Stimulated activated CD4-positive, alpha-beta T cell treated with anti-CD3 and anti-CD28 coated beads, Interleukin-1b, Interleukin-23, amount 100 ng/mL, for 24 hours (primary cell): ENCODE results near the gene ACADM.
A peak's percentile ranks its signal among the peaks of the same experiment; 100 is the strongest.
"Not testable (repeated sequence)": the region's sequence is repeated elsewhere in the genome, so short reads cannot be mapped to it uniquely, and the experiment has no call there.

Experiments used
- DNase-seq, 4 experiments: peaks; one replicate each; pipeline ENCODE4 v3.0.0-alpha.2; 2020; ENCODE audit warnings: low read depth in 4 of 4, low spot score in 1 of 4

ACADM gene

GRCh38 chr1:75724472-75725022, at the start of gene ACADM:
Gene ACADM (plus strand): TSS chr1:75724709. CDS start chr1:75724788, 79 bp downstream.
- peak; percentile 57 to 80 (median 72) for DNase-seq

GRCh38 chr1:75677443-75677842, 47.1 kb upstream of the ACADM start:
- DNase-seq, result no peak

GRCh38 chr1:75677964-75678363, 46.5 kb upstream of the ACADM start:
- DNase-seq, result not testable (repeated sequence)

DNA sequence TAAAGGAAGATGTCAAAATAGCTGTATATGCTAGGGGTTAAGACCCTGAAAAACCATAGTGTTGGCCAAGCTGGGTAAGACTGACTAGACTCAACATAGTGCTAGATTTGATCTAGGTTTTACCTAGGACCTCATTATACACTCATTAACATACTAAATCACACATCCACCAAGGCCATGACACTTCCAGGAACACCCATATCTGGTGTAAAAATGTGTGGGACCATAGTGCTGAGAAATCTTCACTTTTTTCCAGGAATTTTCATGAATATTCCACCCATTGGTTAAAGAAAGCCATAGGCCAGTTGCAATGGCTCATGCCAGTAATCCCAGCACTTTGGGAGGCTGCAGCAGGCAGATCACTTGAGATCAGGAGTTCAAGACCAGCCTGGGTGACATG, 34.0 kb upstream of the ACADM start:
- DNase-seq, result no peak

DNA sequence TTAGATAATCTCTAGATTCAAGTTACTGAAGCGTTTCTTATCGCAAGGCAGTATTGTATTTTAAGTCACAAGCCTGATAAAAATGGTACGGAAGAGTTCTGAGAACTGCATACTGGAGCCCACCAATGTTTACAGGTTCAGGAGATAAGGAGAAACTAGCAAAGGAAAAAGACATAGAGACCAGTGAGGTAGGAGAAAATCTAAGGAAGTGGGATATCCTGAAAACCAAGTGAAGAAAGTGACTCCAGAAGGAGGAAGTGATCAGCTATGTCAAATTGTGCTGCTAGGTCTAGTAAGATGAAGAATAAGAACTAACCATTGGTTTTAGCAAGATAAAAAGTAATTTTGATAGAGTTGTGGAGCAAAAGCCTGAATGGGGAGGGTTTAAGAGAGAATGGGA, 31.0 kb upstream of the ACADM start:
- DNase-seq, result no peak

- DNase-seq, result no peak
These were observed 28.5 kb upstream of the ACADM start for GRCh38 chr1:75696000-75696399.

DNA sequence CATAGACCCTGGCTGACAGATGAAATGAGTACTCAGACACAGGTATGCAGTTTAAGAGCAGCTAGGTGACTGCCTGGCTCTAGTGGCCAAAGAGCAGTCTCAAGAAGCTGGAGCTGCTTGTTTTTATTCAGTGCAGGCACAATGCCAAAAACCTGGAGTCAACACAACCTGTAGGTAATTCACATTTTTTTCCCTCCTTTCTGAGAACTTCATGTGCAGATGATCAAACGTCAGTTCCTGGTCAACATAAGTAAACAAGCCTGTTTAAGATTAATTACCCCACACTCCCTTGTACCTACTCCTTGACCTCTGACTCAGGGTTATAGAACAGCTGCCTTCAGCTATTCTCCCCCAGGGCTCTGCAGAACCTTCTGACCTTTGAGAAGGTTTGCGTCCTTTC, 17.3 kb upstream of the ACADM start:
- no peak for DNase-seq

DNA sequence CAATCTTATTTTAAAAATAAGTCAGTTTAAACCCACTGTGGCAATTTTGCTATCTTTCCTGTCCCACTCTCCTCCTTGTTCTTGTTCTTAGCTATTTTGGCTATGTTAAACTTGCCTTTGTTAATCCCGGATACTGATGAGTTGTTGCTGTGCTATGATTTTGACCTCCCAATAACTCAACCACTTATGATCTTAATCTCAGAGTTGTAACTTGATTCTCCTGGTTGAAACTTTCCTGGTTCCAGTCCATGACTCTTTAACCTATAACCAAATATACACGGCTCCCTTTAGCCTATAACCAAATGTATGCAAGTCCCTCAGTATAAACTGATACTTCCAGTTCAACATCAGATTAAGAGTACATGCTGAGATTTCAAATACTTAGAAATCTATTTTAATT, 15.6 kb upstream of the ACADM start:
- no peak for DNase-seq

DNA sequence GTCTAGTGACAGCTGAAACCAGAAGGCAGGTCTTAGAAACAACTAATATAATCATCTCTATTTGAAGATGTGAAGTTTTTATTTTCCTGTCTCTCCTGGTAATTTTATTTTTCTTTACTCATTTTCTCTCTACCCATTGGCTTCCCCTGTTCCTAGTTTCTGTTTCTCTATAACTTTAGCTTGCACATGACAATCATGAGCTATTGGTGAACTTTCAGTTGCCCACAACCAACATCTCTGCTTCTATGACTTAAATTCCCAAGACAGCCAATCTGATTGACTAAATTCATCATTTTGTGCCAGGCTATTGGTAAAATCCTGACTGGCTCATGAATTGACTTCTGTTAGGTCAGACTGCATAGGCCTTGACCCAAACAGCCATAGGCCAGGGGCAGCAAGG, 13.7 kb upstream of the ACADM start:
- DNase-seq, result no peak

DNA sequence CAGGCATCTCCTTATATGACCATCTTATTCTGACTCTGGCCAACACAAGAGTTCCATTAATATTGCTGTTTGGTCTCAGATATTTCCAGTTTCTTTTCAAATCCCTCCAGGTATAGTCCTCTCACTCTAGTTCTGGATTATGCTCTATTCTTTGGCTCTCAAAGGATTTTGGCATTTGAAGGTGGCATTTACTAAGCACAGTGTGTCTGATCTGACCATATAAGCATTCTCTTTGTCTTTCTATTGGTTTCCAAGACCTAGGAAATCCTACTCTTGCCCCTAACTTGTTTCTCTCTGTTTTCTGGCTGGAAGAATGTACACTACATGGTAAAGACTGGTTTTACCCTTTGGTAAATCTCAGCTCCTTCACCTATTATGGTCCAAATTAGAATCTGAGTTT, 12.7 kb upstream of the ACADM start:
- no peak for DNase-seq

- no peak for DNase-seq
These were observed 12.2 kb upstream of the ACADM start for GRCh38 chr1:75712306-75712705.

DNA sequence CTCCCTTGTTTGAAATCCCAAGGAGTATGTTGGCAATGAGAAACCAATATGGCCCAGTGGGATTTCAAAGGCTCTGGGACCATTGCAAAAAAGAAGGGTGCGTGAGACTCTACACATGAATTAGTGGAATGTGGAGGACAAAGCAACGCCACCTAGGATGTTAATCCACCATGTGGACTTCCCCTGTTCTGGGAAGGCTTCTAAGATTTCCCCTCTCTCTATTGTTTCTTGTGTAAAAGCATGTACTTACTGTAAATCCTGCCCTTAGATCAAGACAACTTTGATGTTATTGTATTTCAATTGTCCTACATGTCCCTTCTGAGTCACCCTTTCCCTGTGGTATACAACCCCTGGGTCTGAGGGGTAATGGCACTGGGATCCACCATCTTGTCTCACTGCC, 4.7 kb upstream of the ACADM start:
- DNase-seq, result no peak

DNA sequence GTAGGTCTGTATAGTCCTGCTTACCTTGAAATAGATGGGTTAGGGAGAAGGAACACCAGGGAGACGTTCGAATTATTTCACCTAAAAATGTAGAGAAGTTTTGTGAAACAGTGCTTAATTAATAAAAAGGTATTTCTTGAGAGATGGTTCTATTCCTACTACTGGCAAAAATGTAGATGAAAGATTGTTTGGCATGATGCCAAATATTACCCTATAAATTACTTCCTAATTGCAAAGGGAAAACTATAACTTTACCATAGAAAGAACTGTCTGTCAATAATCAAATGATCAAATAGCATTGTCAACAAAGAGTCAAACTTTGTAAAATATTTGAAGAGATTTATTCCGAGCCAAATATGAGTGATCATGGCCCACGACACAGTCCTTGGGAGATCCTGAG, 4.2 kb upstream of the ACADM start:
- DNase-seq, result no peak

DNA sequence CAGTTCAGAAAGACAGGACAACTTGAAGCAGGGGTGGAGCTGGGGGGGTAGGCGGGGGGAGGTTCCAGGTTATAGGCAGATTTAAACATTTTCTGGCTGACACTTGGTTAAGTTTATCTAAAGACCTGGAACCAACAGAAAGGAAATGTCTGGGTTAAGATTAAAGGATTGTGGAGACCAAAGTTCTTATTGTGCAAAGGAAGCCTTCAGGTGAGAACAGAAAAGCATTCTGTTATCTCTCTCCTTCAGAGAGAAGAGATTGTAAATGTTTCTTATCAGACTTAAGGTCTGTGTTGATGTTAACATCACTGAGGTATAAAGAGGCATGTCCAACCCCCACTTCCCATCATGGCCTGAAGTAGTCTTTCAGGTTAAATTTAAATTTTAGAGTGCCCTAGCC, 3.7 kb upstream of the ACADM start:
- DNase-seq, result no peak

DNA sequence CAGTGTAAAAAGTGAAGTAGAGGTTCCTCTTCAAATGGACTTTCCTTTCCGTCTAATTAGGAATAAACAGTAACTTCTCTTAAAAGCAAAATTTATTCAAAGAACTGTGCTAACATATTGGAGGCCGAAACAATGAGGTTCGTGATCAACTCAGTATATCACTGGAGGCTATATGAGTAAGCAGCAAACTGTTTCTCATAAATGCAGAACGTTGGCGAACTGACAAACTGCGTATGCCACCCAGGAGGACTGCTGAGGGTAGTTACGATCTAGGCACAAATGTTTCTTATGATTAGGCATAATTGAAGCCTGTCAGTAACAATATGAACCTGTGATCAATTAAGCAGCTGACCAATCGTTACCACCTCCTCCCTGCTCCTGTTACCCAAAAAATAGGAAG, 2.3 kb upstream of the ACADM start:
- not testable (repeated sequence) for DNase-seq

DNA sequence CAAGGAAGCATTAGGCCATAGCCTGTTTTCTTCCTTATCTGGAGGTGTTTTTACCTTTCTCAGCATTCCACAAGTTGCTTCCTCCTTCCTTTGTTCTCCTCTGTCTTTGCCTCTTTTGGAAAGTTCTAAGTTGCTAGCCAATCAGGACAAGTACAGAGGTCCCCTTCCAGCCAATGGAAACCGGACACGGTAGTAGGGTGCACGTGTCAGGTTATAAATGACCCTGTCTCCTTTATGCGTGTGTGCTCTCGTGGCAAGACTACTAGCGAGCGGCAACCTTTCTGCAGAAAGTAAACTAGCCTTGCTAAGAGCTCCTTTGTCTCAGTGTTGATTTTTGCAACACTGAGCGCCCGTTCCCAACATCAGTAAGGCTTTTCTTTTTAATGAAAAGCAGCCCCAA, 1.5 kb upstream of the ACADM start:
- DNase-seq, result no peak

- DNase-seq, result peak; percentile 35 to 69 (median 53)
These were observed 479 bp upstream of the ACADM start for GRCh38 chr1:75723989-75724471.

DNA sequence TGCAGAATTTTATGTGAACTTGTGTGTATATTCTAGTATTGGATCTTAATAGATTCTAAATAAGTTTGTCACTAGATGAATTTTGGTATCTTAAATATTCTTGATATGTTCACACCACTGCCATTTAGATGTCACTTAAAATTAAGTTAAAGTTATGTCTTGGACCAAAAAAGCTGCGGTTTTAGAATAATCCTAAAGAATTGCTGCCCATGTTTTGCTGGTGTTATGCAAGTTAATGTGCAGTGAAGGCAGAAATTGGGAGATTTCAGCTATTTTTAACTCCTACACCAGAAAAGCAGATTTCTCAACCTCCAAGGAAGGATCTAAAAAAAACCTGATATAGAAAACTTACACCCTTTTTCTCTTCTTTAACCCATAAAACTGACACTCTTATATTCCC, 757 bp downstream of the ACADM start:
- no peak for DNase-seq

DNA sequence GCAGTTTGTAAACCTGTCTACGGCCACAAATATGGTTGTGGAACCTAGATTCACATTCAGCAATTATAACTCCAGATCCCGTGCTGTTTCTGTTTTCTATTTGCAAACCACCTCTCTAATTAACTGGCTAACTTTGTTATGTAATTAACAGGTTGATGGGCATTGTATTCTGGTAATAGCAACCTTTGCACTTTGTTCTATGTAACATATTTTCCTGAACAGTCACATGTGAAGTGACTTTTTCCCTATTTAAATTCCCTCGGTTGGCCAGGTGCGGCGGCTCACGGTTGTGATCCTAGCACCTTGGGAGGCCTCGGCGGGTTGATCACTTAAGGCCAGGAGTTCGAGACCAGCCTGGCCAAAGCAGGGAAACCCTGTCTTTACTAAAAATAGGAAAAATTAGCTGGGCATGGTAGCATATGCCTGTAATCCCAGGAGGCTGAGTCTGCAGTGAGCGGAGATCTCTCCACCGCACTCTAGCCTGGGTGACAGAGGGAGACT, 1.4 kb downstream of the ACADM start:
- DNase-seq, result no peak

GRCh38 chr1:75727571-75727970, 3.1 kb downstream of the ACADM start:
- no peak for DNase-seq

- no peak for DNase-seq
These were observed 5.9 kb downstream of the ACADM start for GRCh38 chr1:75730432-75730831.

DNA sequence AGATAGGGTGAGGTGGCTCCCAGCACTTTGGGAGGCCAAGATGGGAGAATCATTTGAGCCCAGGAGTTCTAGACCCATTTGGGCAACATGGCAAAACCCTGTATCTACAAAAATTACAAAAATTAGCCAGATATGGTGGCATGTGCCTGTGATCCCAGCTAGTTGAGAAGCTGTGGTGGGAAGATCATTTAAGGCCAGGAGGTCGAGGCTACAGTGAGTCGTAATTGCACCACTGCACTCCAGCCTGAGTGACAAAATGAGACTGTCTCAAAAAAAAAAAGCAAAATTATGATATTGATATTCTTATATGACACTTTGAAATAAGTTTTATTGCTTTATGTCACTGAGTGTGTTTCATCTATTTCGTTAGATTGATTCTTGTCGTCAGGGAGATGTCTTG, 7.4 kb downstream of the ACADM start:
- no peak for DNase-seq

- no peak for DNase-seq
These were observed 8.2 kb downstream of the ACADM start for GRCh38 chr1:75732703-75733102.
